Effector memory CD4-positive, alpha-beta T cell (primary cell): ENCODE results near the gene DPAGT1.
"Not testable (repeated sequence)": the region's sequence is repeated elsewhere in the genome, so short reads cannot be mapped to it uniquely, and the experiment has no call there.

ENCODE experiments used
- DNase-seq, 3 donors: peaks; one replicate each; pipeline ENCODE4 v3.0.0-alpha.2; 2020
- H3K27ac ChIP-seq: 2 replicates; pipeline ENCODE4 v1.7.0; 2013; ENCODE audit warnings: mild to moderate bottlenecking, low read length, moderate library complexity; ENCODE audit not compliant: insufficient read depth, poor library complexity, severe bottlenecking
- H3K27me3 ChIP-seq: replicated peaks from 2 replicates; pipeline ENCODE4 v1.7.0; 2013; ENCODE audit warnings: mild to moderate bottlenecking, low read length; ENCODE audit not compliant: insufficient read depth, control insufficient read depth, poor library complexity, severe bottlenecking
- H3K36me3 ChIP-seq: 2 replicates; pipeline ENCODE4 v1.7.0; 2013; ENCODE audit warnings: mild to moderate bottlenecking, low read length, moderate library complexity; ENCODE audit not compliant: control insufficient read depth, insufficient read depth
- H3K4me1 ChIP-seq: 2 replicates; pipeline ENCODE4 v1.7.0; 2013; ENCODE audit warnings: low read length, mild to moderate bottlenecking; ENCODE audit not compliant: control insufficient read depth, insufficient read depth, poor library complexity, severe bottlenecking
- H3K4me3 ChIP-seq: 2 replicates; pipeline ENCODE4 v1.7.0; 2013; ENCODE audit warnings: low read length, low read depth, mild to moderate bottlenecking; ENCODE audit not compliant: insufficient read depth, poor library complexity, severe bottlenecking
- H3K9me3 ChIP-seq: 2 replicates; pipeline ENCODE4 v1.7.0; 2013; ENCODE audit warnings: mild to moderate bottlenecking, low read length, moderate library complexity; ENCODE audit not compliant: control insufficient read depth
- total RNA-seq, 3 donors: gene quantifications; one replicate each; lab custom pipeline; 2026; lab: John Stamatoyannopoulos, UW

Gene DPAGT1
- 8.0 to 19.2 (median 10.4) reads per million in 3 donors for total RNA-seq

DNA sequence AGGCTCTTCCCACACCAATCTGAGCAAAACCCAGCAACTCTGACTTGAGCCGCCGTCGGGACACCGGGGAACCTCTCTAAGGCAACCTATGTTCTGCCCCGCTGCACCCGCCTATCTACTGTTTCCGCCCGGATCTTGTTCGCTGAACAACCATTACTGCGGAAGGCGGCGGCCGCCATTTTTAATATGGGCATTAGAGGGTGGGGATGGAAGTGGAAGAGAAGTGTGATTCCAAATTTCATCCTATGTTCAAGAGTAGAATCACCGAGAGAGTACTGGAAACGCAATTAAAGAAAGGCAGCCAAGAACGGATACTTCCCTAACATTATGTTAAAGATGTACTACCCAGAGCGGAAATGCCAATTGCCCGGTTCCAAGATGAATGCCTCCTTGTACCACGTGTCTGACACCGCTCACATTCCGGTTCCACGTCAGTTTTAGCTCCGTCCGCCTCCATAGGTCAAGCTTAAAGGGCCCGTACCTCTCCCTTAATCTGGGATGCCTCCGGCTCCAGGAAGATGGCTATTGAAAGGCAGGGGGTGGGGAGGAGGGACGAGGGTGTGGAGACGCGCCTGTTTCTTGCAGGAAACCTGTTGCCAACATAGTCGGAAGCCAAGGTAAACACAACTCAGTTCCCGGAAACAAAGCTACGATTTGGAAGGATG is at the start of gene DPAGT1:
Gene DPAGT1, minus strand, starts transcription at position 95 of the 665 bp plus-strand sequence. CDS start 198 bp downstream, outside the sequence.
- DNase-seq: peak; percentile 65 to 77 (median 75)
- no peaks in the 10 kb centered on the region for H3K9me3 ChIP-seq
- peaks cover 14% of the 10 kb centered on the region for H3K36me3 ChIP-seq
- peak within 1 kb of the TSS; percentile 74 for H3K4me3 ChIP-seq
- no peaks in the 10 kb centered on the region for H3K27me3 ChIP-seq
- H3K27ac ChIP-seq: peak within 1 kb of the TSS; percentile 91
- H3K4me1 ChIP-seq: peaks cover 21% of the 10 kb centered on the region

DNA sequence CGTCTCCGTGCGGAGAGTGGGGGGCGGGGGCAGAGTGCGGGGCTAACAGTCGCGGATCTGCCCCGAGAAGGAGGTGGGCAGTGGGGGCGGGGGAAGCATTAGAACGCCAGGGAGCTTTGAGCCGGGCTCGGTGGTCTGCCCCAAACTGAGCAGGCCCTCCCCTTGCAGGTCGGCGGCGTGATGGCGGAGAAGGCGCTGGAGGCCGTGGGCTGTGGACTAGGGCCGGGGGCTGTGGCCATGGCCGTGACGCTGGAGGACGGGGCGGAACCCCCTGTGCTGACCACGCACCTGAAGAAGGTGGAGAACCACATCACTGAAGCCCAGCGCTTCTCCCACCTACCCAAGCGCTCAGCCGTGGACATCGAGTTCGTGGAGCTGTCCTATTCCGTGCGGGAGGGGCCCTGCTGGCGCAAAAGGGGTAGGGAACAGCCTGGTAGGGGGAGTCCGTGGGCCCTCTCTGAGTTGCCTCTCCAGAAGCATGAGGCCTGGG is 48.2 kb upstream of the DPAGT1 start:
- Histone ChIP-seq H3K36me3 (no peaks in the 10 kb centered on the region), H3K27ac (no peak overlapping the region), H3K27me3 (peaks cover 14% of the 10 kb centered on the region), H3K4me1 (peaks cover 12% of the 10 kb centered on the region), H3K4me3 (no peak overlapping the region), H3K9me3 (no peaks in the 10 kb centered on the region)
- no peak for DNase-seq

DNA sequence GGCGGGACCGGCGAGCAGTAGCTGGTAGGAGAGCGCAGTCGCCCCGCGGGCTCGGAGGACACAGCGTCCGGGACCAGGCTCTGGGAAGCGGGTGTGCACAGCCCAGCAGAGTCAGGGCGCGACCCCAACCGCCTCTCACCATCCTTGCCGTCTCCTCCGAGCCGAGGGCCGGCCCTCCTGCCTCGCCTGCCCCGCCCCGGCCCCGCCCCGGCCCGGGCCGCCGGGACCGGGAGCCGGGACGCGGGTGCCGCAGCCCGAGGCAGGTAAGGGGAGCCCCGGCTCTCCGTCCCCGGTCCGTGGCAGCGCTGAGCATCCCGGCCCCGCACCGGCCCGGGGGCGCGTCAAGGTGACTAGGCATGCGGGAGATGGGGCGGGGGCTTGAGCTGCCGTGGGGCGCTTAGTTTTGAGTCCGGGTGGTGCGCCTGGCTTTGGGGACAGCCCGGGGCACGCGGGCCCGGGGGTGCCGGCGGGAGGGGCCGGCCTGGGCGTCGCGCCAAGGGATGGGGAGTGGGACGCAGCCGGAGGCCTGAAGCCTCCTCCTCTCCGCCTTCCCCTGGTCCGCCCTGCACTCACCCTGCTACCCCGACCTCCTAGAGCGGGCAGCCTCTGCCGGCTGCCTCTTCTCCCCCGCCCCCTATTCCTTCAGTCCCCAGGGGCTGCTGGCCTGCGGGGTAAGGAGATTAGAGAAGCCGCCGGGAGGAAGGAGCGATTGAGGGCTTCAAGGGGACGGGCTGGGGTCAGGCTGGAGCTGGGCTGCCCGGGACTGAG is 47.5 kb upstream of the DPAGT1 start, which contains the start of gene ABCG4:
Gene ABCG4, plus strand, starts transcription at position 35 of the 768 bp plus-strand sequence. CDS start 914 bp downstream, outside the sequence.
- H3K9me3 ChIP-seq: no peaks in the 10 kb centered on the region
- no peak within 1 kb of the TSS for H3K27ac ChIP-seq
- H3K4me3 ChIP-seq: peak within 1 kb of the TSS; percentile 67
- H3K4me1 ChIP-seq: peaks cover 12% of the 10 kb centered on the region
- no peak for DNase-seq
- no peaks in the 10 kb centered on the region for H3K36me3 ChIP-seq
- H3K27me3 ChIP-seq: peaks cover 14% of the 10 kb centered on the region

DNA sequence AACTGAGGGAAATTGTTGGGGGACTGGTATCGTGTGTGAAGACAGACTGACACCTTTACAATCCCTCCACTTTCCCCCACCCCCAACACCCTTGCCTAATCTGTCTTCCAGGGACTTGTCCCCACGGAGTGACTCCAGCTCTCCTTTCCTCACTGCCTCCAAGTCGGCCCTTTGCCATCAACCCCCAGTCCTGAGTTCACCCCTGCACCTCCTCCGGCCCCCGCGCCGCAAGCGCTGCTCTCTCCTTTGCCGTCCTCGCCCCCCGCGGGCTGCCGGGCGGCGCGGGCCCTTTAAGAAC is 47.0 kb upstream of the DPAGT1 start:
- Histone ChIP-seq H3K4me1 (peaks cover 12% of the 10 kb centered on the region), H3K4me3 (peak overlapping the region; percentile 67), H3K27ac (no peak overlapping the region), H3K36me3 (no peaks in the 10 kb centered on the region), H3K9me3 (no peaks in the 10 kb centered on the region), H3K27me3 (peaks cover 14% of the 10 kb centered on the region)
- no peak for DNase-seq

DNA sequence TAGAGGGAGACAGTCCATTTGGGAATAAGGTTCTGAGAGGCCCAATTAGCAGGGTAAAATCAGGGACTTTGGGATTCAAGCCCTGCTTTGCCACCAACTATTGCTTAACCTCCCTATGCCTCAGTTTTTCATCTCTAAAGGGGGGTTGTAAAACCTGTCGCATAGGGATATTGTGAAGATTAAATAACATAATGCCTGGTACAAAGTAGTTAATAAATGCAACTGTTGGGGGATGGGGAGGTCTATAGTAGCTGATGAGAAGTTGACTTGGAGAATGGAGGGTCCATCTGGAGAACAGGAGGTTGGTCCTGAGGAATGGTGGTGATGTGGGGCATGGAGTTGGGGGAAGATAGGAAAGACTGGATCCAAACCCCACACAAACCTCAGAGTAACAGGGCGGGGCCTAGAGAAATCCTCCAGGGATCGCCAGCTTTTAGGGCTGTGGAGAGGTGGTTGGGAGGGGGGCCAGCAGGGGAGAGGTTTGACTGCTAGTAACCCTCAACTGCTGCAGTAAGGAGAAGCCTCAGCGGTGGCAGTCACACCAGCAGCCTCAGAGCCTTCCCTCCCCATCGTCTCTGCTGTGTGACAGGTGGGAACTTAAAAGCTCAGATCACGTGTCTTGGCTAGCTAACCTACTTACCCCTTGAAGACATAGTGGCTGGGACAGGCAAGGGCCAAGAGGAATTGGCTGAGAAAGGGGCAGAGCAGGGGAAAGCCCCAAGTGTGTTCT is 46.1 kb upstream of the DPAGT1 start:
- peaks cover 12% of the 10 kb centered on the region for H3K4me1 ChIP-seq
- peaks cover 14% of the 10 kb centered on the region for H3K27me3 ChIP-seq
- no peaks in the 10 kb centered on the region for H3K36me3 ChIP-seq
- no peaks in the 10 kb centered on the region for H3K9me3 ChIP-seq
- H3K27ac ChIP-seq: no peak overlapping the region
- no peak overlapping the region for H3K4me3 ChIP-seq
- DNase-seq: no peak

DNA sequence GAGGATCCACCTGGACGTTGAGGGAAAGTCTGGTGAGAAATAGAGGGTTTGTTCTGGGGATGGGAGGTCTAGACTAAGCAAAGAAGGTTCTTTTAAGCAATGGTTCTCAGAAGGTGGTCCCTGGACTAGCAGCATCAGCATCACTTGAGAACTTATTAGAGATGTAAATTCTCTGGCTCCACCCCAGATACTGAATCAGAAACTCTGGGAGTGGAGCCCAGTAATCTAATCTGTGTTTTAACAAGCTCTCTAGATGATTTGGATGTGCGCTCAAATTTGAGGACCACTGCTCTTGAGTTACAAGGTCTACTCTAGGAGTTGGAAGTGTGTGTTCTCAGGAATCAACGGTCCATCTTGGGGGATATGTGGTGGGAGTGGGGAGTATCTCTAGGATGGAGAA is 43.9 kb upstream of the DPAGT1 start:
- peaks cover 14% of the 10 kb centered on the region for H3K27me3 ChIP-seq
- no peaks in the 10 kb centered on the region for H3K36me3 ChIP-seq
- no peak overlapping the region for H3K27ac ChIP-seq
- no peaks in the 10 kb centered on the region for H3K9me3 ChIP-seq
- no peak for DNase-seq
- H3K4me3 ChIP-seq: no peak overlapping the region
- peaks cover 12% of the 10 kb centered on the region for H3K4me1 ChIP-seq

DNA sequence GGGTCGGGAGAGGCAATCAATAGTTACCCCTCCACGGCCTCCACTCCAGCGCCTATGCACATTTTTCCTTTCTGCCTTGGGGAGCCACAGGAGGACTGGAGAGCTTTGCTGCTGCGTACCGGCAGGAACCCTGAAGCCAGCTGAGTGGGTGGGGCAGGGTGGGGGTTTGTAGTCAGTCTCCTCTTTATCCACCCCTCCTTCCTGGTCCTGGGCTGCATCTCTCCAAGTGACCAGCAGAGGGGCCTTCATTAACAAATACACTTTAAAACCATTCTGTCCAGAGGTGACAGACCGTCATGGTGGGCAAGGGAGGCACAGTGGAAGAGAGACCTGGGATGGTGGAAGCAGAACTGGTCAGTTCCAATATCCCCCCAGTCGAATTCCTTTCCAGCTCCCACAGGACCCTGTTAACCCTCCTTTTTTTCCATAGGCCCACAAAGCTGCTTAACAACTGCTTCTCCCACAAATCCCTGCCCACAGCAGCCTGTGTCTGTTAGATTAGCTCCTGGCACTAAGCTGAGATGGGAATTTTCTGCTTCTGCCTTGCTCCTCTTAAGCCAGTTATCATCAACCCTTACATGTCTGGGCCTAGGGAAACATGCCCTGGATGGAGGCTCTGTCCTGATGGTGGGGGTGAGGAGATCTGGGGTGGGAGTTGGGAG is 43.3 kb upstream of the DPAGT1 start:
- H3K9me3 ChIP-seq: no peaks in the 10 kb centered on the region
- DNase-seq: no peak
- H3K4me3 ChIP-seq: no peak overlapping the region
- no peaks in the 10 kb centered on the region for H3K36me3 ChIP-seq
- H3K27me3 ChIP-seq: peaks cover 14% of the 10 kb centered on the region
- H3K4me1 ChIP-seq: peaks cover 12% of the 10 kb centered on the region
- no peak overlapping the region for H3K27ac ChIP-seq

DNA sequence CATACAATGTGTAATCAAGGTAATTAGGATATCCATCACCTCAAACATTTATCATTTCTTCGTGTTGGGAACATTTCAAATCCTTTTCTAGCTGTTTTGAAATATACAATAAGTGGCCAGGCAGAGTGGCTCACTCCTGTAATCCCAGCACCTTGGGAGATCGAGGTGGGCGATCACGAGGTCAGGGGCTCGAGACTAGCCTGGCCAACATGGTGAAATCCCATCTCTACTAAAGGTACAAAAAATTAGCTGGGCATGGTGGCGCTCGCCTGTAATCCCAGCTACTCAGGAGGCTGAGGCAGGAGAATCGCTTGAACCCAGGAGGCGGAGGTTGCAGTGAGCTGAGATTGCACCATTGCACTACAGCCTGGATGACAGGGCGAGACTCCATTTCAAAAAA is 37.6 kb upstream of the DPAGT1 start:
- not testable (repeated sequence) for H3K27ac ChIP-seq, DNase-seq, H3K4me3 ChIP-seq, H3K9me3 ChIP-seq, H3K36me3 ChIP-seq, H3K4me1 ChIP-seq, H3K27me3 ChIP-seq

DNA sequence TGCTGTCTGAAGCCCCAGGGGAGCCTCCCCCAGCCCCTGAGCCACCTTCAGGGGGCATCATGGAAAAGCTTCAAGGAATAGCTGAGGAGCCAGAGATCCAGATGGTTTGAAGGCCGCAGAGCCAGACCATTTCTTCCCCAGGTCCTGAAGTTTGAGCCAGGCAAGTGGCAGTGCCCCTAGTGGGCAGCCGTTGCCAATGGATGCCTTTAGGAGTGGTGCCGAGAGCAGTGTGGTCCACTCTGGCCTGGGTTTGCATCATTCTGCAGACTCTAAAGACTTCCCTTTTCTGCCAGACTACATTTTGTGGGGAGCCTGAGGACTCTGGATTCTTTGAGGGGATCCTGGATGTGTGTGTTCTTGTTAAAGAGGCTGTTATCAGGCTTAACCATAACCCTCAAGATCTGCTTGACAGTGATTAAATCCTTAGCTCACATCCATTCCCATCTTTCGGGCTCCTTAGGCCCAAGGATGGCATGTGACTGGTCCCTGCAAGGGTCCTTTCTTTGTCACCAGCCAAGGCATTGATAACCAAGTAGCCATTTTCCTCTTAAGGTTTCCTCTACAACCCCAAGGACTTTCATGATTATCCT is 32.8 kb upstream of the DPAGT1 start:
- no peaks in the 10 kb centered on the region for H3K27me3 ChIP-seq
- no peak overlapping the region for H3K4me3 ChIP-seq
- DNase-seq: no peak
- no peaks in the 10 kb centered on the region for H3K9me3 ChIP-seq
- no peaks in the 10 kb centered on the region for H3K4me1 ChIP-seq
- H3K27ac ChIP-seq: no peak overlapping the region
- peaks cover 42% of the 10 kb centered on the region for H3K36me3 ChIP-seq
